ENCODE data around the gene DOCK7. TPM values are rescaled to one million over a fixed set of nuclear protein-coding genes. Genes with fewer than 3 reads are reported as not detected.

DOCK7 gene
- total and polyA plus RNA-seq, 2 of the 8 experiments (the other 6 are each of a cell fraction or from before 2014, with no cell fraction given) = 10.2 to 33.7 TPM

DNA sequence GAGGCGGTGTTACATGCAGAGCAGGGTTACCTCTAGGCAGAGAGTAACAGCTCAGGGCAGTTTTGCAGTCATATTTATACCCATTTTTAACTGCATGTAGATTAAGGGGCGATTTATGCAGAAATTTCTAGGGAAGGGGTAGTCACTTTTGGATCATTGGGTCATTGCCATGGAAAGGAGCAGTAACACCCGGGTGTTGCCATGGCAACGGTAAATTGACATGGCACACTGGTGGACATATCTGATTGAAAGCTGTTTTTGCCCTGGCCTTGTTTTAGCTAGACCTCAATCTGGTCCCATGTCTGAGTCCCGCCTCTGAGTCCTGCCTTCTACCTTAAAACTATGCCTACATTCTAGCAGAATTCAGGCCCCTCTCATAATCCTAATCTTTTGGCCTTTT is 263.1 kb downstream of the DOCK7 start:
- Histone ChIP-seq H3K18ac (ENCODE audit: extremely low read depth, low read length) (no peak overlapping the region), H3K9me3 (ENCODE audit: insufficient read depth in 2 of 2, low read depth in 1 of 2, low read length in 1 of 2) (no peaks in the 10 kb centered on the region), H2AK5ac (ENCODE audit: low read depth, low read length) (no peak overlapping the region), H3K23ac (ENCODE audit: insufficient read length) (no peak overlapping the region), H3K9ac (replicated peaks in 1 of 4; ENCODE audit: extremely low read depth in 1 of 4, low read depth in 3 of 4, low read length in 3 of 4) (no peak overlapping the region), H3K27me3 (replicated peaks in 1 of 4; ENCODE audit: control insufficient read depth in 3 of 4, extremely low read depth in 1 of 4, insufficient read depth in 3 of 4, low read length in 3 of 4) (no peaks in the 10 kb centered on the region), H3K79me1 (ENCODE audit: low read depth, low read length) (no peaks in the 10 kb centered on the region), H3K56ac (replicated peaks; ENCODE audit: insufficient read length, low read depth, low read length) (no peak overlapping the region), H2AFZ (ENCODE audit: low read length) (no peak overlapping the region), H3K79me2 (ENCODE audit: control insufficient read depth in 1 of 2, insufficient read depth in 2 of 2, low read length in 2 of 2) (no peaks in the 10 kb centered on the region), H2BK5ac (ENCODE audit: low read depth, low read length) (no peak overlapping the region), H2BK12ac (ENCODE audit: low read depth, low read length) (no peak overlapping the region), H3K36me3 (ENCODE audit: control insufficient read depth in 2 of 4, insufficient read depth in 4 of 4, low read length in 3 of 4) (no peaks in the 10 kb centered on the region), H2BK120ac (replicated peaks; ENCODE audit: low read depth, low read length) (no peak overlapping the region), H4K20me1 (replicated peaks in 1 of 2; ENCODE audit: control insufficient read depth in 1 of 2, insufficient read depth in 2 of 2, low read length in 2 of 2) (no peaks in the 10 kb centered on the region), H3K23me2 (ENCODE audit: low read depth, low read length) (no peaks in the 10 kb centered on the region), H3K4me1 (replicated peaks in 1 of 4; ENCODE audit: control insufficient read depth in 3 of 4, insufficient read depth in 4 of 4, low read length in 3 of 4) (peaks cover 0 to 3% (median 1%) of the 10 kb centered on the region in 4 experiments; a peak in 2 of 7 replicates), H3K4me2 (ENCODE audit: insufficient read depth in 1 of 2, low read depth in 2 of 2, low read length in 2 of 2) (no peak overlapping the region), H3K4me3 (ENCODE audit: extremely low read depth in 1 of 4, insufficient read depth in 2 of 4, low read depth in 3 of 4, low read length in 4 of 4) (no peak overlapping the region), H3K14ac (ENCODE audit: insufficient read length) (no peak overlapping the region), H2BK15ac (ENCODE audit: low read length) (no peak overlapping the region), H4K91ac (replicated peaks; ENCODE audit: insufficient read length, low read length) (no peak overlapping the region), H3K4ac (replicated peaks; ENCODE audit: insufficient read length, low read depth, low read length) (no peak overlapping the region), H4K5ac (ENCODE audit: insufficient read length, low read depth, low read length) (no peak overlapping the region), H3K27ac (ENCODE audit: low read depth, low read length) (no peak overlapping the region), H2BK20ac (ENCODE audit: low read length) (no peak overlapping the region), H4K8ac (ENCODE audit: extremely low read depth, insufficient read depth, low read length) (no peak overlapping the region)
- CTCF ChIA-PET (ENCODE audit: partially characterized antibody) = interaction anchor here (0.6 to 2.9 kb wide), 5 partner anchors 10 to 281 kb away, joined by 3 to 10 read pairs (median 4); no protein-coding TSS in a partner anchor
- 84% methylated on average over 5 of the region's 5 CpGs; no CpG with 5 or more reads in 1 of the 2 experiments for WGBS, 2 experiments (ENCODE audit: extremely low coverage in 1 of 2, insufficient coverage in 1 of 2, insufficient read length in 1 of 2, insufficient replicate concordance in 2 of 2, low coverage in 1 of 2, low lambda C conversion rate in 2 of 2, missing lambda C conversion rate in 1 of 2)
- no peak for DNase-seq (ENCODE audit: low read depth in 1 of 2, low spot score in 2 of 2)
- POLR2A ChIA-PET (ENCODE audit: partially characterized antibody) = interaction anchor here (1.6 to 3.2 kb wide), 4 partner anchors 10 to 227 kb away, joined by 3 to 16 read pairs (median 8); partner anchors contain the start of gene USP1
- FAIRE-seq = no peak
- TF ChIP-seq POU5F1 (IDR thresholded peaks at IDR 0.05; ENCODE audit: low read depth, low read length) = no peak
- no peak for TF ChIP-seq CEBPB (IDR thresholded peaks at IDR 0.05; ENCODE audit: low read depth, low read length)
- TF ChIP-seq CHD1 (IDR thresholded peaks at IDR 0.05; ENCODE audit: low read depth, low read length) = no peak
- no peak for TF ChIP-seq SP2 (IDR thresholded peaks at IDR 0.05; ENCODE audit: low read length)
- no peak for TF ChIP-seq BRCA1 (IDR thresholded peaks at IDR 0.05; ENCODE audit: low read depth, low read length)
- TF ChIP-seq, protein P1, sequence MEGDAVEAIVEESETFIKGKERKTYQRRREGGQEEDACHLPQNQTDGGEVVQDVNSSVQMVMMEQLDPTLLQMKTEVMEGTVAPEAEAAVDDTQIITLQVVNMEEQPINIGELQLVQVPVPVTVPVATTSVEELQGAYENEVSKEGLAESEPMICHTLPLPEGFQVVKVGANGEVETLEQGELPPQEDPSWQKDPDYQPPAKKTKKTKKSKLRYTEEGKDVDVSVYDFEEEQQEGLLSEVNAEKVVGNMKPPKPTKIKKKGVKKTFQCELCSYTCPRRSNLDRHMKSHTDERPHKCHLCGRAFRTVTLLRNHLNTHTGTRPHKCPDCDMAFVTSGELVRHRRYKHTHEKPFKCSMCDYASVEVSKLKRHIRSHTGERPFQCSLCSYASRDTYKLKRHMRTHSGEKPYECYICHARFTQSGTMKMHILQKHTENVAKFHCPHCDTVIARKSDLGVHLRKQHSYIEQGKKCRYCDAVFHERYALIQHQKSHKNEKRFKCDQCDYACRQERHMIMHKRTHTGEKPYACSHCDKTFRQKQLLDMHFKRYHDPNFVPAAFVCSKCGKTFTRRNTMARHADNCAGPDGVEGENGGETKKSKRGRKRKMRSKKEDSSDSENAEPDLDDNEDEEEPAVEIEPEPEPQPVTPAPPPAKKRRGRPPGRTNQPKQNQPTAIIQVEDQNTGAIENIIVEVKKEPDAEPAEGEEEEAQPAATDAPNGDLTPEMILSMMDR (IDR thresholded peaks at IDR 0.05; ENCODE audit: control extremely low read depth in 1 of 3, insufficient read depth in 1 of 3, low read depth in 1 of 3, low read length in 3 of 3) = no peak
- TF ChIP-seq KDM5A (IDR thresholded peaks at IDR 0.05; ENCODE audit: low read length) = no peak
- TF ChIP-seq KDM1A (IDR thresholded peaks at IDR 0.05; ENCODE audit: borderline replicate concordance, low read length) = no peak
- TF ChIP-seq CREB1 (IDR thresholded peaks at IDR 0.05) = no peak
- TF ChIP-seq RAD21 (IDR thresholded peaks at IDR 0.05 in 1 of 2, conservative IDR thresholded peaks at IDR 0.05 in 1 of 2; ENCODE audit: low read depth in 2 of 2, low read length in 2 of 2) = no peak
- TF ChIP-seq NANOG (IDR thresholded peaks at IDR 0.05; ENCODE audit: insufficient read depth, low read depth, low read length, poor library complexity, severe bottlenecking) = no peak
- no peak for TF ChIP-seq BCL11A (IDR thresholded peaks at IDR 0.05; ENCODE audit: low read depth in 2 of 2, low read length in 2 of 2)

All from H1 (cell line).